ENCODE data around the gene RNF7.

Gene RNF7

GRCh38 chr3:141729240-141729639 lies 8.9 kb upstream of the RNF7 start:
- H3K9me3 ChIP-seq (ENCODE audit: severe bottlenecking) = no peaks in the 10 kb centered on the region
- H3K27ac ChIP-seq (ENCODE audit: poor library complexity, severe bottlenecking) = no peak overlapping the region
- H3K4me3 ChIP-seq (ENCODE audit: severe bottlenecking) = no peak overlapping the region
- H3K4me1 ChIP-seq (ENCODE audit: insufficient read depth, poor library complexity, severe bottlenecking) = no peaks in the 10 kb centered on the region
- H3K27me3 ChIP-seq (ENCODE audit: insufficient read depth, poor library complexity, severe bottlenecking) = no peaks in the 10 kb centered on the region
- TF ChIP-seq CTCF (IDR thresholded peaks at IDR 0.05; ENCODE audit: poor library complexity, severe bottlenecking) = no peak
- ATAC-seq (ENCODE audit: low read depth) (no peak), DNase-seq (ENCODE audit: low spot score) (no peak)
- H3K36me3 ChIP-seq (ENCODE audit: low read depth) = no peaks in the 10 kb centered on the region

- ATAC-seq (ENCODE audit: low read depth) (no peak), DNase-seq (ENCODE audit: low spot score) (no peak)
- Histone ChIP-seq H3K27ac (ENCODE audit: poor library complexity, severe bottlenecking) (no peak overlapping the region), H3K4me3 (ENCODE audit: severe bottlenecking) (no peak overlapping the region), H3K9me3 (ENCODE audit: severe bottlenecking) (no peaks in the 10 kb centered on the region), H3K4me1 (ENCODE audit: insufficient read depth, poor library complexity, severe bottlenecking) (peaks cover 3% of the 10 kb centered on the region), H3K36me3 (ENCODE audit: low read depth) (peaks cover 2% of the 10 kb centered on the region; the same call in 1 of the 2 replicates), H3K27me3 (ENCODE audit: insufficient read depth, poor library complexity, severe bottlenecking) (no peaks in the 10 kb centered on the region)
- no peak for TF ChIP-seq CTCF (IDR thresholded peaks at IDR 0.05; ENCODE audit: poor library complexity, severe bottlenecking)
Measured at GRCh38 chr3:141735176-141735575, 2.9 kb upstream of the RNF7 start.

- TF ChIP-seq CTCF (IDR thresholded peaks at IDR 0.05; ENCODE audit: poor library complexity, severe bottlenecking) = no peak
- peaks cover 11% of the 10 kb centered on the region for H3K4me1 ChIP-seq (ENCODE audit: insufficient read depth, poor library complexity, severe bottlenecking)
- H3K4me3 ChIP-seq (ENCODE audit: severe bottlenecking) = no peak overlapping the region
- ATAC-seq (ENCODE audit: low read depth) (no peak), DNase-seq (ENCODE audit: low spot score) (no peak)
- H3K27ac ChIP-seq (ENCODE audit: poor library complexity, severe bottlenecking) = no peak overlapping the region
- no peaks in the 10 kb centered on the region for H3K27me3 ChIP-seq (ENCODE audit: insufficient read depth, poor library complexity, severe bottlenecking)
- peaks cover 9% of the 10 kb centered on the region for H3K36me3 ChIP-seq (ENCODE audit: low read depth)
- no peaks in the 10 kb centered on the region for H3K9me3 ChIP-seq (ENCODE audit: severe bottlenecking)
Measured at GRCh38 chr3:141735770-141736465, 2.2 kb upstream of the RNF7 start.

- no peak for TF ChIP-seq CTCF (IDR thresholded peaks at IDR 0.05; ENCODE audit: poor library complexity, severe bottlenecking)
- no peak overlapping the region for H3K4me3 ChIP-seq (ENCODE audit: severe bottlenecking)
- ATAC-seq (ENCODE audit: low read depth) (no peak), DNase-seq (ENCODE audit: low spot score) (no peak)
- H3K36me3 ChIP-seq (ENCODE audit: low read depth) = peaks cover 18% of the 10 kb centered on the region
- peaks cover 12% of the 10 kb centered on the region for H3K4me1 ChIP-seq (ENCODE audit: insufficient read depth, poor library complexity, severe bottlenecking)
- H3K27me3 ChIP-seq (ENCODE audit: insufficient read depth, poor library complexity, severe bottlenecking) = no peaks in the 10 kb centered on the region
- no peaks in the 10 kb centered on the region for H3K9me3 ChIP-seq (ENCODE audit: severe bottlenecking)
- no peak overlapping the region for H3K27ac ChIP-seq (ENCODE audit: poor library complexity, severe bottlenecking)
Measured at GRCh38 chr3:141737093-141737492, 1.0 kb upstream of the RNF7 start.

GRCh38 chr3:141737678-141738021 lies 448 bp upstream of the RNF7 start:
- Histone ChIP-seq H3K36me3 (ENCODE audit: low read depth) (peaks cover 22% of the 10 kb centered on the region), H3K4me1 (ENCODE audit: insufficient read depth, poor library complexity, severe bottlenecking) (peaks cover 12% of the 10 kb centered on the region), H3K27me3 (ENCODE audit: insufficient read depth, poor library complexity, severe bottlenecking) (no peaks in the 10 kb centered on the region), H3K4me3 (ENCODE audit: severe bottlenecking) (peak overlapping the region; percentile 86), H3K9me3 (ENCODE audit: severe bottlenecking) (no peaks in the 10 kb centered on the region), H3K27ac (ENCODE audit: poor library complexity, severe bottlenecking) (peak overlapping the region; percentile 84)
- no peak for TF ChIP-seq CTCF (IDR thresholded peaks at IDR 0.05; ENCODE audit: poor library complexity, severe bottlenecking)
- no peak for ATAC-seq (ENCODE audit: low read depth)
- no peak for DNase-seq (ENCODE audit: low spot score)
